ENCODE measurements around the gene NCOA4. TPM values are rescaled to one million over a fixed set of nuclear protein-coding genes. Genes with fewer than 3 reads are reported as not detected.

NCOA4 gene
- total and polyA plus RNA-seq, 2 of the 4 experiments (the other 2 are of a cell fraction): 62.2 to 188 TPM

- no peak overlapping the region for H4K5ac ChIP-seq (ENCODE audit: low read depth, low read length)
- no peak overlapping the region for H2BK15ac ChIP-seq (ENCODE audit: low read depth, low read length)
- peaks cover 41% of the 10 kb centered on the region for H3K36me3 ChIP-seq (ENCODE audit: control insufficient read depth, insufficient read depth, low read length)
- no peak overlapping the region for H2BK5ac ChIP-seq (ENCODE audit: low read depth, low read length, poor library complexity, severe bottlenecking)
- H3K9ac ChIP-seq (ENCODE audit: low read depth, low read length): no peak overlapping the region
- no peak overlapping the region for H4K91ac ChIP-seq (ENCODE audit: insufficient read depth, low read depth, low read length)
- 92% methylated on average over 5 of the region's 9 CpGs; no CpG with 5 or more reads in 1 of the 2 experiments for WGBS, 2 experiments (ENCODE audit: extremely low coverage in 2 of 2, insufficient read length in 1 of 2)
- H2AK9ac ChIP-seq (replicated peaks; ENCODE audit: low read depth, low read length, poor library complexity): no peak overlapping the region
- 0 out of 2 replicates have a peak, but pooled peaks cover 5% of the 10 kb centered on the region for H4K20me1 ChIP-seq (ENCODE audit: insufficient read depth, low read length)
- no peaks in the 10 kb centered on the region for H3K27me3 ChIP-seq (ENCODE audit: control insufficient read depth, insufficient read depth, low read length)
- H3K14ac ChIP-seq (replicated peaks; ENCODE audit: low read depth, low read length): no peak overlapping the region
- no peak overlapping the region for H4K8ac ChIP-seq (ENCODE audit: low read depth in 2 of 2, low read length in 2 of 2)
- no peak for TF ChIP-seq MAZ (IDR thresholded peaks at IDR 0.05; ENCODE audit: borderline replicate concordance, low read depth, low read length)
- TF ChIP-seq, protein P1, sequence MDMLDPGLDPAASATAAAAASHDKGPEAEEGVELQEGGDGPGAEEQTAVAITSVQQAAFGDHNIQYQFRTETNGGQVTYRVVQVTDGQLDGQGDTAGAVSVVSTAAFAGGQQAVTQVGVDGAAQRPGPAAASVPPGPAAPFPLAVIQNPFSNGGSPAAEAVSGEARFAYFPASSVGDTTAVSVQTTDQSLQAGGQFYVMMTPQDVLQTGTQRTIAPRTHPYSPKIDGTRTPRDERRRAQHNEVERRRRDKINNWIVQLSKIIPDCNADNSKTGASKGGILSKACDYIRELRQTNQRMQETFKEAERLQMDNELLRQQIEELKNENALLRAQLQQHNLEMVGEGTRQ (IDR thresholded peaks at IDR 0.05; ENCODE audit: low read depth, low read length): no peak
- TF ChIP-seq RAD21 (IDR thresholded peaks at IDR 0.05; ENCODE audit: low read length): no peak
- TF ChIP-seq CHD1 (IDR thresholded peaks at IDR 0.05; ENCODE audit: low read depth, low read length): no peak
- TF ChIP-seq ELK1 (IDR thresholded peaks at IDR 0.05; ENCODE audit: borderline replicate concordance, low read depth, low read length): no peak
- TF ChIP-seq FOS (IDR thresholded peaks at IDR 0.05; ENCODE audit: low read depth, low read length): no peak
- no peak for TF ChIP-seq RFX5 (IDR thresholded peaks at IDR 0.05; ENCODE audit: low read depth, low read length)
- no peak for TF ChIP-seq NFE2L2 (IDR thresholded peaks at IDR 0.05; ENCODE audit: low read depth, low read length)
- TF ChIP-seq CEBPB (IDR thresholded peaks at IDR 0.05; ENCODE audit: low read depth, low read length): no peak
- no peak for TF ChIP-seq CTCF (conservative IDR thresholded peaks at IDR 0.05; ENCODE audit: low read depth, low read length)
- no peak for TF ChIP-seq RCOR1 (IDR thresholded peaks at IDR 0.05; ENCODE audit: insufficient replicate concordance, low read length)
- no peak for TF ChIP-seq POLR2A (IDR thresholded peaks at IDR 0.05; ENCODE audit: low read depth, low read length)
- no peak for TF ChIP-seq BHLHE40 (IDR thresholded peaks at IDR 0.05; ENCODE audit: low read depth, low read length)
- TF ChIP-seq MXI1 (IDR thresholded peaks at IDR 0.05; ENCODE audit: borderline replicate concordance, low read depth, low read length): no peak
- TF ChIP-seq SMC3 (IDR thresholded peaks at IDR 0.05; ENCODE audit: low read depth, low read length): no peak
- in situ Hi-C loops (cut with MboI; ENCODE audit: low sequenced_read_pairs): loop anchor here (25.0 kb wide), 1 partner anchor 1016 kb away; the partner anchor contains the start of gene DEPP1
- CTCF ChIA-PET: interaction anchor here (0.6 kb wide), 1 partner anchor 389 kb away, joined by 4 read pairs; no protein-coding TSS in a partner anchor
- no peak for ATAC-seq (ENCODE audit: low read depth)
- no peak overlapping the region for H2BK20ac ChIP-seq (ENCODE audit: low read depth, low read length)
- peaks cover 4% of the 10 kb centered on the region; the same call in 1 of the 2 replicates for H3K4me1 ChIP-seq (ENCODE audit: control insufficient read depth, insufficient read depth, low read length)
- POLR2A ChIA-PET (ENCODE audit: unreplicated experiment): no interaction called here
- intact Hi-C loops (cut with micrococcal nuclease): no loop called here
- H2BK120ac ChIP-seq (ENCODE audit: low read depth, low read length): no peak overlapping the region
- no peak overlapping the region for H3K4me3 ChIP-seq (ENCODE audit: insufficient read depth, low read depth, low read length)
- H3K56ac ChIP-seq (ENCODE audit: extremely low read depth, insufficient read depth, low read length): no peak overlapping the region
- H2AFZ ChIP-seq (replicated peaks; ENCODE audit: low read length, poor library complexity): no peak overlapping the region
- no peaks in the 10 kb centered on the region for H3K9me1 ChIP-seq (ENCODE audit: insufficient read depth, low read length)
- H3K23ac ChIP-seq (ENCODE audit: low read depth, low read length): no peak overlapping the region
- H3K4me2 ChIP-seq (ENCODE audit: low read depth, low read length): no peak overlapping the region
- H3K27ac ChIP-seq (ENCODE audit: insufficient read depth, low read length): no peak overlapping the region
- DNase-seq: peak; percentile 23
- H3K18ac ChIP-seq (ENCODE audit: low read depth, low read length): no peak overlapping the region
- no peak overlapping the region for H3K4ac ChIP-seq (ENCODE audit: low read depth, low read length)
- no TSS peak for BruUV-seq (replicated peaks)
- no peaks in the 10 kb centered on the region for H3K9me3 ChIP-seq (ENCODE audit: control insufficient read depth, insufficient read depth, low read length)
- dilution Hi-C loops (cut with HindIII; ENCODE audit: low sequenced_read_pairs, unreplicated experiment): no loop called here
- H3K79me1 ChIP-seq (ENCODE audit: low read depth in 1 of 2, low read length in 2 of 2): peaks cover 26 to 48% of the 10 kb centered on the region in 2 experiments
- no peak overlapping the region for H2AK5ac ChIP-seq (ENCODE audit: low read depth, low read length)
These were observed 27.3 kb downstream of the NCOA4 start for GRCh38 chr10:46002916-46003693.

Measured in IMR-90 (cell line).